NT2/D1 (cell line): ENCODE measurements around the gene TOX2.

Source experiments
- DNase-seq: peaks from one replicate; pipeline ENCODE4 v3.0.0-alpha.2; 2011; ENCODE audit warnings: low read depth, low spot score
- H3K27me3 ChIP-seq: 2 replicates; pipeline ENCODE4 v1.6.0; 2011; ENCODE audit warnings: mild to moderate bottlenecking; ENCODE audit not compliant: insufficient read length, insufficient read depth
- H3K36me3 ChIP-seq: 2 replicates; pipeline ENCODE4 v1.6.1; 2011; ENCODE audit warnings: mild to moderate bottlenecking, low read length, mixed read lengths; ENCODE audit not compliant: insufficient read depth, insufficient read length
- H3K4me1 ChIP-seq: 2 replicates; pipeline ENCODE4 v1.5.1; 2011; ENCODE audit not compliant: insufficient read depth, insufficient read length
- H3K4me3 ChIP-seq: 2 replicates; pipeline ENCODE4 v1.5.1; 2011; ENCODE audit warnings: low read depth; ENCODE audit not compliant: insufficient read length
- H3K9ac ChIP-seq: 2 replicates; pipeline ENCODE4 v1.6.0; 2011; ENCODE audit warnings: low read depth; ENCODE audit not compliant: insufficient read length
- H3K9me3 ChIP-seq: 2 replicates; pipeline ENCODE4 v1.5.1; 2011; ENCODE audit warnings: mild to moderate bottlenecking, low read length; ENCODE audit not compliant: insufficient read depth
- SUZ12 ChIP-seq: IDR thresholded peaks from 2 replicates; pipeline ENCODE4 v1.6.1; 2011; ENCODE audit not compliant: insufficient read length, insufficient read depth; ENCODE audit errors: extremely low read depth
- YY1 ChIP-seq: IDR thresholded peaks from 2 replicates; pipeline ENCODE4 v1.6.1; 2011; ENCODE audit not compliant: insufficient read length, insufficient read depth
- ZNF274 ChIP-seq: IDR thresholded peaks from 2 replicates; pipeline ENCODE4 v1.6.1; 2011; ENCODE audit warnings: mild to moderate bottlenecking, low read depth, low read length

Gene TOX2

GRCh38 chr20:44032583-44033331 is 118.1 kb downstream of the TOX2 start:
- Histone ChIP-seq H3K4me3 (no peak overlapping the region), H3K27me3 (no peaks in the 10 kb centered on the region), H3K9me3 (no peaks in the 10 kb centered on the region), H3K4me1 (peaks cover 7% of the 10 kb centered on the region), H3K36me3 (no peaks in the 10 kb centered on the region), H3K9ac (no peak overlapping the region)
- DNase-seq = no peak
- TF ChIP-seq SUZ12 = no peak
- no peak for TF ChIP-seq YY1
- no peak for TF ChIP-seq ZNF274

DNA sequence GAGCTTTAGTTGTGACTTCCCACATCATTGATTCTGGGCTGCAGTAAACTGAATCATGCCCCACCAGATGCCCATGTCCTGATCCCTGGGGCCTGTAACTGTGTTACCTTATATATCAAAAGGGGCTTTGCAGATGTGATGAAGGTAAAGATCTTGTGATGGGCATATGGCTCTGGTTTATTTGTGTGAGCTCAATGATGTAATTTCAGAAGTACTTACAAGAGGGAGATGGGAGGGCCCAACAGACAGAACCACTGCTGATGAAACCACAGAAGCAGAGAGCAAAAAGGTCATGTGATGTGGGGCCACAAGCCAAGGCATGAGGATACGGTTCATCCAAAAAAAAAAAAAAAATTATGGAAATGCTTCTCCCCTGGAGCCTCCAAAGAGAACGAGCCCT is 118.7 kb downstream of the TOX2 start:
- Histone ChIP-seq H3K36me3 (no peaks in the 10 kb centered on the region), H3K4me1 (peaks cover 7% of the 10 kb centered on the region), H3K4me3 (no peak overlapping the region), H3K9me3 (no peaks in the 10 kb centered on the region), H3K27me3 (no peaks in the 10 kb centered on the region), H3K9ac (no peak overlapping the region)
- no peak for DNase-seq
- TF ChIP-seq ZNF274 (no peak), YY1 (no peak), SUZ12 (no peak)

DNA sequence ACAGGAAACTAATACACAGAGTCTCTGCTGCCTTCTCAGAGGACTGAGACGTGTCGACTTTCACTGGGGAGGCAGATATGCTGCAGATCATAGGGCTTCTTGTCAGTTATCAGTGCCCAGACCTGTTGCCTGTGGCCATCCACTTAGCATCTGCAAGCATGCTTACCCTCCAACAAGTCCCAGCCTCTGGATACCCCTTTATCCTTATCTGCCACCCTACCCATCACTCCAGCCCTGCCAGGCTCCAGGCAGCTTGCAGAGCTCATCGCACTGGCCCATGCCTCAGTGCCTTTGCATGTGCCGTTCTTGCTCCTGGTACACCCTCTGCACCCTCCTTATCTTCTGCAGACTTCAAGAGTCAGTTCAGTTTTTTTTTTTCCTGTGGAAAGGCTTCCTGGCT is 119.2 kb downstream of the TOX2 start:
- no peak for TF ChIP-seq ZNF274
- no peak for TF ChIP-seq YY1
- TF ChIP-seq SUZ12 = no peak
- Histone ChIP-seq H3K27me3 (no peaks in the 10 kb centered on the region), H3K9ac (no peak overlapping the region), H3K4me1 (peaks cover 7% of the 10 kb centered on the region), H3K9me3 (no peaks in the 10 kb centered on the region), H3K4me3 (no peak overlapping the region), H3K36me3 (no peaks in the 10 kb centered on the region)
- no peak for DNase-seq

- Histone ChIP-seq H3K4me3 (no peak overlapping the region), H3K27me3 (no peaks in the 10 kb centered on the region), H3K9me3 (no peaks in the 10 kb centered on the region), H3K4me1 (peaks cover 7% of the 10 kb centered on the region), H3K9ac (no peak overlapping the region), H3K36me3 (no peaks in the 10 kb centered on the region)
- TF ChIP-seq SUZ12 (no peak), YY1 (no peak), ZNF274 (no peak)
- DNase-seq = no peak
These were observed 119.8 kb downstream of the TOX2 start for GRCh38 chr20:44034451-44034850.

DNA sequence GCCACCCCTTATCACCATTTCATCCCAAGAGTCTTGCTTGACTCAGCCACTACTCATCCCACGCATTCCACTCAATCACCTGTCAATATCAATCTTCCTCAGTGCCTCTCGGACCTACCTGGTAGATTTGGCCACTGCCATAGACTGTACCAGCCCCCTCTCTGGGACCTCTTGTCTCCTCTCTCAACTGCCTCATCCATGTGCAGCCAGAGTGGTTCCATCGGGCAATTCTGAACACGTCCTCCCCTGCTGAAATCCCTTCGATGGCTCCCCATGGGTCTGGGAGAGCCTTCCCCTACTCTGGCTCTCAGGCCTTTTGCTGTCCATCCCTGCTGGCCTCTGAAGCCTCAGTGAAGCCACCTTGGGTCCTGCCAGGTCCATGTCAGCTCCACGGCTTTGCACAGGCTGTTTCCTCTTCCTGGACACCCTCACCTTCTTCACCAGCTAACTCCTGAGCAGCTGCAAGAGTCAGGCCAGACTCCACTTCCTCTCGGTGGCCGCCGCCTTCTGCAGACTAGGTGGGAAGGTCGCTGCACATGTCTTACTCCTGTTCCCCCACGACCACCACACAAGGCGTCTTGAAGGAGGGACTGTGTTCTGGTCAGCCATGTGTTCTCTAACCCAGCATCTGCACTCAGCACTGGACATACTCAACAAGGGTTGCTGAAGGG is 120.4 kb downstream of the TOX2 start:
- no peak overlapping the region for H3K9ac ChIP-seq
- TF ChIP-seq SUZ12 (no peak), ZNF274 (no peak), YY1 (no peak)
- no peak for DNase-seq
- peaks cover 7% of the 10 kb centered on the region for H3K4me1 ChIP-seq
- H3K4me3 ChIP-seq = no peak overlapping the region
- no peaks in the 10 kb centered on the region for H3K36me3 ChIP-seq
- H3K9me3 ChIP-seq = no peaks in the 10 kb centered on the region
- H3K27me3 ChIP-seq = no peaks in the 10 kb centered on the region

GRCh38 chr20:44035924-44036323 is 121.3 kb downstream of the TOX2 start:
- Histone ChIP-seq H3K9ac (no peak overlapping the region), H3K4me1 (peaks cover 7% of the 10 kb centered on the region), H3K4me3 (no peak overlapping the region), H3K9me3 (no peaks in the 10 kb centered on the region), H3K36me3 (no peaks in the 10 kb centered on the region), H3K27me3 (no peaks in the 10 kb centered on the region)
- DNase-seq = no peak
- TF ChIP-seq ZNF274 (no peak), SUZ12 (no peak), YY1 (no peak)

GRCh38 chr20:44036441-44036840 is 121.8 kb downstream of the TOX2 start:
- Histone ChIP-seq H3K9ac (no peak overlapping the region), H3K36me3 (no peaks in the 10 kb centered on the region), H3K27me3 (no peaks in the 10 kb centered on the region), H3K4me3 (no peak overlapping the region), H3K4me1 (peaks cover 7% of the 10 kb centered on the region), H3K9me3 (no peaks in the 10 kb centered on the region)
- DNase-seq = no peak
- TF ChIP-seq ZNF274 (no peak), SUZ12 (no peak), YY1 (no peak)
